Activated T-cell treated with anti-CD3 and anti-CD28 coated beads for 24 hours (primary cell): ENCODE data around the gene DACH1.
"Not testable (repeated sequence)": the region's sequence is repeated elsewhere in the genome, so short reads cannot be mapped to it uniquely, and the experiment has no call there.

Experiments
- DNase-seq: peaks from one replicate; pipeline ENCODE4 v3.0.0-alpha.2; 2020; ENCODE audit warnings: low read depth

Gene DACH1

DNA sequence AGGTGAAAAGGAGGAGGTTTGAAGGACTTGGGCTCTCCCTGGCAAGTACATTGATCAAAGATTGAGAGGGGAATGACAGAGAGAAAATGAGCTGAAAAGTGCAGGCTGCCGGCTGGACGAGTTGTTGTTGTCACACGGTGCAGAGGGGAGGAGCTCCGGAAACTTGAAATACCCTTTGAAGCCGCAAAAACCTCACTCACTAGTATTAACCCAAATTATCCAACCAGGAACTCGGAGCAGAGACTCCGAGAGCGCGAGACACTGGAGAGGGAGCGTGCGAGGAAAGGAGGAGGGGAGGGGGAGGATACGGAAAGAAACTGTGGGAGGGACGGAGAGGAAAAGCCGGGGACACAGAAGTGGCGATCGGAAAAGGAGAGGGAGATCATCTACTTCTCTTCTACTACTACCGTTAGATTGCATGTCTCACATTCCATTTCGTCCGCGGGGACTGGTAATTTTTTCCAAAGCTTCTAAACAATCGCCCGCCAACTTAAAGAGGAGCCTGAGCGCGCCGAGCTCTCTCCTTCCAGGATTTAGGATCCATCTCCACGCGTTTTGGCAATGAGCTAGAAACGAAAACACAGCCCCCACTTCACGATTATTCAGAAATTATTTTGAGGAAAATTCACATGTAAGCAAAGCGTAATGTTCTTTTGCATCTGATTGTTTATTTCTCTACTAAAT is at the start of gene DACH1:
DACH1 (minus strand) TSS at position 74 of the 684 bp plus-strand sequence.
- DNase-seq, result no peak

DNA sequence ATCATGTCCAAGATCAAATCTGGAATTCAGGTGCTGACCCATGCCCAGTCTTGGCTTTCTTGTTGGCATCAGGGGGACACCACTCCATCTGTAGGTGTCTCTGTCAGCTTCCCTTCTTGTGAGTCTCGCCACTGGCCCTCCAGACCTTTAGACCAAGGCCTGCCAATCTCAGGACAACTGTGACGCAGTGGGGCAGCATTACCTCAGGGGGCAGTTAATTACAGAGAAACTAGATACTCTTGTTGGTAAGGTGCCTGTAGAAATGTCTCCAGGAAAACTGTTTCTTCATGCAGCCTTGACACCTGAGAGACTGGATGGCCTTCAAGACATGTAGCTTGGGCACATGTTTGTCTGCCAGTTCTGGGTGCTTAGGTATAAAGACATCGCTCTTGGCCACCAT is 46.7 kb upstream of the DACH1 start:
- no peak for DNase-seq

DNA sequence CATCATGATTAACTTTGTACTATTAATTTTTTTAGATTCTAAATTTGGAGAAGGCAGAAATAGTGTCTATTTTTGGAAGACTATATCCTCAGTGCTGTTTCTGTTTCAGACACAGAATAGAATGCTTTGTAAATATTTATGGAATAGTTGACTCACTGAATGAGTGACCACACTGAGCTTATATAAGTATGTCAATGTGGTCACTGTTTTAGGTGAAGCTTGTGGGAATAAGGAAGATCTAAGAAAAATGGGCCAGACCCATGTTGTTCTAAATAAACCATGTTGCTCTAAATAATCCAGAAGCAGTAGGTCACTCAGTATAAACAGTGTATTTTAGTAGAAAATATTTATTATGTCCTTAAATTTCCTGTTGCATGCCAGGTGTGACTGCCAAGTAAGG is 45.5 kb upstream of the DACH1 start:
- no peak for DNase-seq

DNA sequence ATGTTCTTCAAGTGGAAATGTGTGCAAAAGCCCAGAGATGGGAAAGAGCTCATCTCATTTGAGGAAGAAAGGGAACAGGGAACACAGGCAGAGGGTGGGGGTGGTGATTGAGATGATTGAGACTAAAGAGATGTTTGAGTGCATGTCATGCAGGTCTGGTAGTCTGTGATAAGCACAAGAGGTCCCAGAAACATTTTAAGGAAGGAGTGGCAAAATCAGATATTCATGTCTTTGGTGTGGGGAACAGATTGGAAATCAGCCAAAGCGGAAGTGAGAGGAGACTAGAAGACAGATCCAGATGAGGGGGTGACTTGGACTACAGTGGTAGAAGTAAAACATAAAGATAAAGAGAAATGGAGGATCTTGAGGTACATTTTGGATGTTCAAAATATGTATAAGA is 39.4 kb upstream of the DACH1 start:
- DNase-seq, result no peak

DNA sequence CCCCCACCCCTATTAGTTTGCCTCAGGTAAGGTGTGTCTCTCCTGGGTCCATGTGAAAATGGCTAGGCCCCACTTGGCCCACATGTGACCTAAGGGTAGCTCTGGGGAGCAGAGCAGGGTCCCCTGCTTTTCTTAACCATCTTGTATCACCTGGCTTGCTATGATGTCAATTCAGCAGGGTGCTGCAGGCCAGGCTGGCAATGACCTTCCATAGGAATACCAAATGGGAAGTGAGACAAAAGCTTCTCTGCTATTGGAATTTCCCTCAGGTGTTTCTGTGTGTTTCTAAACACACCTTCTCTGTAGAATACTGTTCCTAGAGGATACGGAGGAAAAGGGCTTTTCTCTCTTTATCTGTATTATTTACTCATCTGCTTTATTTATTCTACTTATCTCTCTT is 35.7 kb upstream of the DACH1 start:
- DNase-seq, result no peak

DNA sequence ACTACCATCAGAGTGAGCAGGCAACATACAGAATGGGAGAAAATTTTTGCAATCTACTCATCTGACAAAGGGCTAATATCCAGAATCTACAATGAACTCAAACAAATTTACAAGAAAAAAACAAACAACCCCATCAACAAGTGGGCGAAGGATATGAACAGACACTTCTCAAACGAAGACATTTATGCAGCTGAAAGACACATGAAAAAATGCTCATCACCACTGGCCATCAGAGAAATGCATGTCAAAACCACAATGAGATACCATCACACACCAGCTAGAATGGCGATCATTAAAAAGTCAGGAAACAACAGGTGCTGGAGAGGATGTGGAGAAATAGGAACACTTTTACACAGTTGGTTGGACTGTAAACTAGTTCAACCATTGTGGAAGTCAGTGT is 26.5 kb upstream of the DACH1 start:
- not testable (repeated sequence) for DNase-seq

DNA sequence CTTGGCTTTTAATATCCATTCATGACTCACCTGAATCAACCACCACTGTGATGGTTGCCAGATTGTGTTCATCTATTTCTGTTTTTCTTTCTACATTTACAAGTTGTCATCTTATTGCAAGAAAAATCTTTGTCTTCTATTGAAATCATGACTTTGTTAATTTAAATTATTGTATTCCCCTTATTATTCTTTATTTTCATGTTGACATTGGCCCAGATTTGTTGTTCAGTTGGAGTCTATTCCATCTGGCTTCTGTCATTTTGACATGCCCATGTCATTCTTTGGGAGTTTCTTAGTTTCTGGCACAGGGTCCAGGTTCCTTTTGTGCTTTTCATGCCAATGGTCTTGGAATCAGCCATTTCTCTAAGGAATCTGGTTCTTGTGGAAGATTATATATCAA is 19.9 kb upstream of the DACH1 start:
- DNase-seq, result no peak

DNA sequence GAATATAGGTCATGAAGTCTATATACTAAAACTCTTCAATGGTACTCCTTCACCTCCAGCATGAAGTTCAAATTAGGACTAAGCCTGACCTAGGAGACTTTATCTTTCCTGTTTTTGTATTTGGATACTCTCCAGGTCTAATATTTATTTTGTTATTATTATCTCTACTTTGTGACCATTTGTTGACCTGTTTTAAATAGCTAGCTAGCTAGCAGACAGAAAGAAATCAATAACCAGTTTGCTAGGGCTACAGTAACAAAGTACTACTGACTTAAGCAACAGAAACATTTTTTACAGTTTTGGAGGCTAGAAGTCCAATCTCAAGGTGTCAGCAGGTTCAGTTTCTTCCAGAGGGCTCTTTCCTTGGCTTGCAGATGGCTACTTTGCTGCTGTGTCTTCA is 15.1 kb upstream of the DACH1 start:
- DNase-seq, result no peak

DNA sequence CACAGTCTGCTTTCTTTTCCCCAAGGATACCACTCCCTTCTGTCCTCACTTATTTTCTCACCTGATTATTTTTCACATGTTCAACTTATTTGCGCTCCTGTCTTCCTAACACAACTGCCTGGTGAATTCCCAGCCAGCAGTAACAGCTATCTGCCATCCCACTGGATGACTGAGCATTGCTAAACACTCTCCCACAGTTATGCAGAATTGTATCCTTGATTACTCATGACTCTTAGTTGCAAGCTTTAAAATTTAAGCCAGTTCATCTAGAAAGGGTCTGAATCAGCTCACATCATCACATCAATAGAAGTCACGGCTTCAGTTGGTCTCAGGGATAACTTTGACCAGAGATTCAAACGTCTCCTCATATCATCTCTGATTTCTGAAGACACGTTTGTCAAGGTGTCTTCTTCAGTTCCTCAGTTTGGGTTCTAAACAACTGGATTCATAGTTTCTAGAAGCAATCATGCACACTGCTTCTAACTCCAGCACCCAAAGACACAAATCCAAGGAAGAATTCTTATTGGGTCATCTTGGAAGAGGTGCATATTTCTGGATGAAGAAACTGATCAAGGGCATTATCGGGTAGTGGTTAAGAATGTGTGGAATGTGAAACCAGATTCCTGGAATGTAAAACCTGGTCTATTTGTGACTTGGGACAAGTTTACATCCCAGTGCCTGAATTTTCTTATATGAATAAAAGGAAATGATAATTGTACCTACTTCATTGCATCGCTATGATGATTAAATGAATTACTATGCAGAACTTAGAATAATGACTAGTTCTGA is 13.9 kb upstream of the DACH1 start:
- no peak for DNase-seq

DNA sequence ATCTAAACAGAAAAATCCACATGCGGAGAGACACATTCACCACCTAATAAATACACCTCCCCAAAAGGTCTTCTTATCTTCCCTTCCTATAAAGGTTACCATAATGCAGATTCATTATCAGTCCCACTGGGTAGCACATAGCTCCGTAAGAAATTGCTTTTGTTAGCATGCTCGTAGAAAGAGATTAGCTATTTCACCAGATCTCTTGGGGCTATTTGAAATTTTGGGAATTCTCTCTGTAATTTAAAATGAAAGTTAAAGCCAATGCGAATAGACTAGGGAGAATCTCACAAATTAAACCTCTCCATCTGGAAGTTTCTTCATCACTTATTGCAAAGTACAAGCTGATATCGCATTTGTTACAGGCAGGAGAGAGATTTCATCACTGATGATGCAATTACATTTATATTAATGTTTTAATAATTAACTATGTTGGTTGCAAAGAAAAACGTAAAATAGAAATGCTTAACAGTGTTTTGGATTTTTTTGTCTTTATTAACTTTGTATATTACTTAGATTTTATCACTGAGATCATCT is 12.9 kb upstream of the DACH1 start:
- no peak for DNase-seq

DNA sequence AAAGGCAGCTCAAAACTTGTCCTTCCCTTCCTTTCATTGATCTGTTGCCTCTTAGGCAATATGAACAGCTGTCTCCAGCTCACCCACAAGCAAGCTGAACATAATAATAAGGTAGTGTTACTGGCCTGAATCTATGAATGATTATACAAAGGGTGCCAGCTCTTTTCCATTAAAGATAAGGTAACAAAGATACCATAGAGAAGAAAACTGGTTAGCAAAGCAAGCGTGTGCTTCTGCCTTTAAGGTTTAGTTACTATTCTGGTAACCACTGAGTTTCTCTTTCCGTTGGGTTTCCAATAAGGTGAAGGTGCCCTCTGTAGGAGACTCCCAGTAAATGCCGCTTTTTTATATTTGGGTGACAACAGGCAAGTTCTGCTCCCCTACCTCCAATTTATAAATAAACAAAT is 12.1 kb upstream of the DACH1 start:
- no peak for DNase-seq

DNA sequence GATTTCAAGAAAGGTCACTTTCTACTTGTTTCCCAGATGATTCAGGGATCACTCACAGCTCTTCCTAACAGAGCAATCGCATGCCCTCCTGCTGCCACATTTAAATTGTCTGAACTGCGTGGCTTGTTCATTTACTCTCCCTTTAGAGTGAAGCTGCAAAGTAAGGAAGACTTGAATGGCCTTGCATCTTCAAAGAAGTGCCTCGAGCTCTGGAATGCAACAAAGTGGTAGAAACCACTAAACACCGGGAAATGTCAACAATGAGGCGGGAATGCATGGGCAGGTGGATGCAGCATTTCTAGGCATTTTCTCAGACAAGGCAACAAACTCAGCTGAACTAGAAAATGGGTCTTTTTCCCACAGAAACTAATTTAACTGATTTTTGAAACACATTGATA is 10.3 kb upstream of the DACH1 start:
- DNase-seq, result no peak

DNA sequence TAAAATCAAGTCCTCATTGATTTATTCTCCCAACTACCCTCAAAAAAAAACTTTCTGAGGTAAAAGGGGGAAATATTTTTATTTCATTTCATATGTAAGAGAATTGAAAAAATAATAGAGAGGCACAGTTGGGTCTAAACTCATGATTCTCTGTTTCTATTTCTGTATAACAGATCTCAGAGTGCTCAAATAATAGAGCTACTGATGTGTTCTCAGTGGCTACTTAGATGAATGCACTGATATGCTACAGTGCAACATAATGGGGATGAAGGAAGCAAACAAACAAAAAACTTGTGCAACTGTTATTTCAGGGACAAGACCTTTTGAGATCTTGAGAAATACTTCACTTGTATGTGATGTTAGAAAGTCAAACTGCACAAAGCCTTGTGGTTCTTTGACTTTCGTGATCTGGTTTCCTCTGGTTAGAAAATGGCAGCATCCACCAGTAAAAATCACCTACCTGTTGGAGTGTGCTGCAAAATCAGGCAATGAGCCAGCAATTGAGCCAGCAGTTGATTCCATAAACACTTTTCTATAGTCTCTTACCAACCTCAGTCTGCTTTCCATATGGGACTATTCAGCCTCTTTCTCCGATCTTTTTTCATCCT is 9.7 kb upstream of the DACH1 start:
- no peak for DNase-seq

DNA sequence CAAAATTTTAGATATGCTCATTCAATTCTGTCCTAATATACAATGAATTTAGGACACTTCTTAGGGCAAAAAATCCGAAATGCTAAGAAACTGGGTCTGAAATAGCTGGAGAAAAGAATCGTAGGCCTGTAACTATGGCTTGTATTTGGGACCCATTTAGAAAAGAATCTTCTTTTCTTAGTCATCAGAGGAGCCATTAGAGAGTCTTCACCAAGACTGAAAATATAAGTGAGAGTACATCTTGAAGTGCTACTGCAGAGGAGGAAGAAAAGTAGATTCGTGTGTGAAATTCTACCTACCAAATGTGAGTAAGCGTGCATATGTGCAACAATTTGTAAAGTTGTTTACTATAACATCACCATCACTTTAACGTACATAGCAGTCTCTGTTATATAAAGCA is 8.8 kb upstream of the DACH1 start:
- no peak for DNase-seq

DNA sequence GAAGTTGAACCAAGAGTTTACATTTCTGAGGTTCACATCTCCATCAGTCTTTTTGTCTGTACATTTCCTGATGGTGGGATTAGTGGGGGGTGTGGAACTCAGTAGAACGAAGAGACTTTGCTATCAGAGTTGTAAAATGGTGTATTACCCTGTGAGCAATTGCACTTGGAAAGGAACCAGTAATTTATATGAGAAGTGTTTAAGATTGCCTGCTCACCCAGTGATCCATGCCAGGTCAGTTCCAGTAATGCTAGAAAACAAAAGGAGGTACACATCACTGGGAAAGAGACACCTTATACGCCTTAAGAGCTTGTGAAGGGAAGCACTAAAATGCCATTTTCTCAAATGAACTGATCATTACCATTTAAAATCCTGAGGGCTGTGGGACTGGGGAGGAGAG is 7.5 kb upstream of the DACH1 start:
- no peak for DNase-seq

DNA sequence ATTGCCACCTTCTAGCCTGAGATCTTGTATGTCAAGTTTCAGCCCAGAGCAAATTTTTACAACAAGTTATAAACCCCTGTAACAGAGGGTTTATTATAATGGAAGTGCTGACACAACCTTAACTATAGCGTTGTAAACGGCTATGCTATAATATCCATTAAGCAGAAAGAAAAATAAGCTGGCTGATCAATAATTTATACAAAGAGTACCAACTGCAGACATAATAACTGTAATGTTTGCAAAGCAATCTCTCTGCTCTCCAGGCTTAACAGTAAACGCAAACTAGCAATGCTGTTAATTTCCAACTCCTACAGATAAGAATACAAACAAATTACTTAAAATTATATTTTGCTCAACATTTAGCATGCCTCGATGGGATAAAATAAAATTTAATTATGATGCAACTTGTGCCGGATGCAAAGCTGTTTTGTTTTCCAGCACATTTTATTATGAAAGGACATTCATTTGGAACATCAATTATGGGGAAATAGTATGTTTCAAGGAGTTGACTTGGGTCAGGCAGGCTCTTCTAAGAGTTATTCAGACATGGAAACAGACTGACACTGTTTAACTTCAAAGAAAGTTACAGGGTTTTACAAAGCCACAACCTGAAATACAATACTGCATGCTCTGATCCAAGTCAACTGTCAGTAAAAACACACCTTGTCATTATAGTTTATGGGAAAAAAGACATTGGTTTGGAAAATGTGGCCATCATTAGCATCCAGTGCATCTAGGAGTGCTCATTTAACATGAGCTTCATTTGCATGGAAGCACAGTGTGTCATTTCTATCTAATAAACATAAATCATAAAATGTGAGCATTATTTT is 6.6 kb upstream of the DACH1 start:
- DNase-seq, result no peak

DNA sequence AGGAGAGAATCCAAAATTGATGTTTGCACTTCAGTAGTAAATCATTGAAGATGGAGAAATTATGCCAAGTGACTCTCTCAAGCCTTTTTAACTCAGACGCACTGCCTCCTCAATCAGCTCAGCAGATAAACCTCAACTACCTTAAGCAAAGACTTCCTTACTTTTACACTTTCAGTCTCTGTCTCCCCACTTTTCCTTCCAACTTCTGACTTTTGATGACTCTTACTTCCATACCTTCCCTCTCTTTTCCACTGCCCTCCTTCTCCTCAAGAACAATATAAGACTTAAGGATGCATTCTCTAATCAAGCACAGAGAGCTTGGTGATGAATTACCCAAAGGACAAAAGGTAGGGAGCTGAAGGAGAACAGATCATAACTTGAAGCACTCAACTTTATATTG is 4.8 kb upstream of the DACH1 start:
- DNase-seq, result no peak

DNA sequence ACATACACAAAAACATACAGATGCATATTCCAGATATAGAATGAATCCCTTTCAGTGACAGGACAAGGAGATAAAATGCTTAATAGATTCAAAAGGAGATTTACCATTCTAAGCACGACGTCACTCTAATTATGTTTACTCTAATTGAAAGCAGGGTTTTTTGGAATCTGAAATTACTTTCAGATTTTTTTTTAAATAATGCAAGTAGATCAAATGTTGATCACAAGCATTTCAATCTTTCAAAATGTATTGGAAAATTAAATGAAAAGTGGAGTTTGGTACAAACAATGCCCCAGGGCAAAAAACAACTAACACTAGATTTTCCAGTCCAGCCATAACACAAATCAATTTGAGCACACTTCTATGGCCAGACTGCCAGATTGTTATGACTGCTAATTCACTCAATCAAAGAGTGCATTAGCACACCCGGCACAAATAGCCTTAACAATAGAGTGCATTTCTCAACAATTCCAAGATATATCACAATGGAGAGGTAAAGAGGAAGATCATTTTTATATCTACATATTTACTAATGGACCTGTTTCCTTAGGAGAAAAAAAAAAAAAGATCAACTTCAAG is 4.3 kb upstream of the DACH1 start:
- DNase-seq, result no peak

DNA sequence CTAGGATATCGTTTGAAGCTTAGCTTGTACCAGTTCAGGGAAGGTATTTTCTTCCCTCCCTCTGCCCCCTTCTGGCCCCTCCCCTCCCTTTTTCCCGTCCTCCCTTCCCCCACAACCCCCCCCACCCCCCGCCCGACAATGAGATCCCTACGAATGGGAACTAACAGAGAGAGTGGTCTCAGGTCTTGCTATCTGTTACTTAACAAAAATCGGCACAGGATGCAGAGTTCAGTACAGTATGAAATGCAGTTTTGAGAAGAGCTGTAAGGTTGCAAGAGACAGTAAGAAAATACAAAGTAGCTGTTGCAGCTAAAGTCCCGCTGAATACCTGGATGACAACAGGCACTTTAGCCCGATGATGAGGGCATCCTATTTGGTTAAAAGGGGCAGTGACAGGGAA is 3.1 kb upstream of the DACH1 start:
- no peak for DNase-seq

DNA sequence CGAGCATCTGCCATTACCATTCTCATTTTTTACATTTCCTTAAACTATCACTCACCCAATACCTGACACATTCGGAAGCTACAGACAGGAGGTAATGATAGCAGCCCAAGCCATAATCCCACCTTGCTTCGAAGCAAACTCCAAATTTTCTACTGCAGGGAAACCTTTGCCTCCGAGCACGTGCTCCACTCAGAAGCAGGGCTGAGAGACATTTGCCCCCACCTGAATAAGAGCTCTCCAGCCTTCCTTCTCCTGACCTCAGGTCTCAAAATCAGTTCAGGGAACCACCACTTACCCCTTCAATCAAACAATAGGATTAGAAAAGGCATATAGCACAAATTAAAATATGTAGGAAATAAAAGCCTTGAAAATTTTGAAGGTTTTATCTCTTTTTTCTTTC is 2.3 kb upstream of the DACH1 start:
- no peak for DNase-seq

DNA sequence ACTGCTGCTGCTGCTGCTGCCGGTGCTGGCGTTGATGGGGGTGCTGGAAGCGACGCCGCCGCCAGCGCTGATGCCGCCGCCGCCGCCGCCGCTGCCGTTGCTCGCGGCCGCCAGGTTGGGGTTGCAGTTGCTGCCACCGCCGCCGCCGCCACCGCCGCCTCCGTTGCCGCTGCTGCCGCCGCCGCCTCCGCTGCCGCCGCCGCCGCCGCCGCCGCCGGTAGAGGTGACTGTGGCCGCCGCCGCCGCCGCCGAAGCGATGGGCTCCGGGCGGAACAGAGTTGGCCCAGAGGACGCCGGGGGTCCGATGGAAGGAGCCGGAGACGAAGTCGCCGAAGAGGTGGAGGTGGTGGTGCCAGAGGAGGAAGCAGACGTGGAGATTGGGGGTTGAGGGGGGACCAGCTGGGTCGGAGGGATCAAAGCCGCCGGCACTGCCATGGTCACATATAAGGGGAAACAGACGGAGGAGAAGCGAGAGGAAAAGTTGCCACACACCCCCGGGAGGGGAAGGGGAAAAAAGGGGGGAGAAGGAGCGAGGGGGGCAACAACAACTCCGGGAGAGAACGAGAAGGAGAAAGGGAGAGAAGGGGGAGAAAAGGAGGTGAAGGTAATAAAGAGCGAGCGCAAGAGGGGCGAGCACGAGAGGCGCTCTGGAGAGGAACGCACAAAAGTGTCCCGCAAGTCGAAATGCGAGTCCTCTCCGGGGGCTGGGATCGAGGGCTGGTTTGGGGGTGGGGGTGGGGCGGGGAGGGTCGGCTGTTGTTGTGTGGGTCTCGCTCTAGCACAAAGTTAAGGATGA is 471 bp downstream of the DACH1 start:
- DNase-seq, result no peak
